Activated T-helper 17 cell treated with anti-CD3 and anti-CD28 coated beads, Interleukin-2, amount 50 U/mL, for 72 hours (primary cell): ENCODE results near the gene LRRC37B. TPM values are rescaled to one million over a fixed set of nuclear protein-coding genes. Genes with fewer than 3 reads are reported as not detected.
"Not testable (repeated sequence)": the region's sequence is repeated elsewhere in the genome, so short reads cannot be mapped to it uniquely, and the experiment has no call there.

ENCODE experiments used
- ATAC-seq: fragments of 150-1000 bp; cut with Tn5 transposase; replicated peaks from 2 replicates; pipeline ENCODE4 v1.10.0; 2021; ENCODE audit warnings: mild to moderate bottlenecking, moderate library complexity
- H3K27ac Mint-ChIP-seq: one replicate; pipeline ENCODE4 v1.8.0; 2022; ENCODE audit warnings: mixed read lengths
- H3K27me3 Mint-ChIP-seq: one replicate; pipeline ENCODE4 v1.8.0; 2022; ENCODE audit warnings: mixed read lengths
- H3K36me3 Mint-ChIP-seq: one replicate; pipeline ENCODE4 v1.8.0; 2022; ENCODE audit warnings: low read depth, mild to moderate bottlenecking, mixed read lengths
- H3K4me1 Mint-ChIP-seq: one replicate; pipeline ENCODE4 v1.8.0; 2022; ENCODE audit warnings: mixed read lengths
- H3K4me3 Mint-ChIP-seq: one replicate; pipeline ENCODE4 v1.8.0; 2022; ENCODE audit warnings: mild to moderate bottlenecking, mixed read lengths
- H3K9me3 Mint-ChIP-seq: one replicate; pipeline ENCODE4 v1.8.0; 2022; ENCODE audit warnings: mixed read lengths
- total RNA-seq, 2 donors: library from RNA; stranded (reverse); gene quantifications; one replicate each; pipeline ENCODE4 v1.2.3, GENCODE V29; 2022

The LRRC37B gene
- total RNA-seq: 10 to 100 TPM; 29.2 to 35.5 TPM

DNA sequence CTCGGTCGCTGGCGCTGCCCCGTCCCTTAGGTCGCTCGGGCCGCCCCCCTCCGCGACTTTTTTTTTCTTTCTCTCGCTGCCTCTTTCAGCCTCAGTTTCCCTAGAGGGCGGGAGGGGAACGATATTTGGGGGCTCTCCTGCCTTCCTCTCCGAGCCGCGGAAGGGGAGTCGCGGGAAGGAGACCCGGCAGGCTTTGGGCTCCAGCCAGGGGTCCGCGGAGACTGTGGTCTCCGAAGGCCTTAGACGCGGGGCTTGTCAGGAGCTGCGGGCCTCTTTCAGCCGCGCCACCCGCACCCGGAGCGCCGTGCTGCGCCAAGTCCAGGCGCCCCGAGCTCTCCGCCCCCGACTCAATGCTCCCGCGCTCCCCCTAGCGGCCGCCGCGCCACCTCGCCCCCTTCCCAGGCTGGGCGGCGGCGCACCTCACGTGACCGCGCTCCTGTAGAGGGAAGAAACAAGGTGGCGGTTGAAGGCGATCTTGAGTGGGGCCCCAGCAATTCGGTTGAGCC, at the start of gene LRRC37B:
Gene LRRC37B (plus strand): TSS at position 427 of the 506 bp plus-strand sequence. CDS start 14,010 bp downstream, outside the sequence.
- peak; percentile 94 for ATAC-seq
- Mint-ChIP-seq H3K4me1 (peaks cover 14% of the 10 kb centered on the region), H3K27me3 (no peaks in the 10 kb centered on the region), H3K27ac (peak within 1 kb of the TSS; percentile 87), H3K36me3 (peaks cover 20% of the 10 kb centered on the region), H3K9me3 (no peaks in the 10 kb centered on the region), H3K4me3 (peak within 1 kb of the TSS; percentile 93)

DNA sequence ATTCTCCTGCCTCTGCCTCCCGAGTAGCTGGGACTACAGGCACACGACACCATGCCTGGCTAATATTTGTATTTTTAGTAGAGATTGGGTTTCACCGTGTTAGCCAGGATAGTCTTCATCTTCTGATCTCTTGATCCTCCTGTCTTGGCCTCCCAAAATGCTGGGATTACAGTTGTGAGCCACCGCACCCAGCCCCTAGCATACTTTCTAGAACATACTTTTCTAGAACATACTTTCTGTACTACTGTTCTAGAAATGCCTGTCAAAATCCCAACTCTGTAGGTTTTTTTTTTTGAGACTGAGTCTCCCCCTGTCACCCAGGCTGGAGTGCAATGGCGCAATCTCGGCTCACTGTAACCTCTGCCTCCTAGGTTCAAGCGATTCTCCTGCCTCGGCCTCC, 43.1 kb upstream of the LRRC37B start:
- not testable (repeated sequence) for H3K9me3 Mint-ChIP-seq, H3K4me1 Mint-ChIP-seq, ATAC-seq, H3K27me3 Mint-ChIP-seq, H3K4me3 Mint-ChIP-seq
- peaks cover 96% of the 10 kb centered on the region for H3K36me3 Mint-ChIP-seq
- H3K27ac Mint-ChIP-seq: peak overlapping the region; percentile 56

DNA sequence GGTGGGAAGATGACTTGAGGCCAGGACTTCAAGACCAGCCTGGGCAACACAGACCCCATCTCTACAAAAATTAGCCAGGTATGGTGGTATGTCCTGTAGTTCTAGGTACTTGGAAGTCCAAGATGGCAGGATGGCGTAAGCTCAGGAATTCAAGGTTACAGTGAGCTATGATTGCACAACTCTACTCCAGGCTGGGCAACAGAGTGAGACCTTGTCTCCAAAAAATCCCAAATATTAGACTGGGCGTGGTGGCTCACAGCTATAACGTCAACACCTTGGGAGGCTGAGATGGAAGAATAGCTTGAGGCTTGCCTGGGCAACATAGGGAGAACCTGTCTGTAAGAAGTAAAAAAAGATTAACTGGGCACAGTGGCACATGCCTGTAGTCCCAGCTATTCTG, 39.5 kb upstream of the LRRC37B start:
- Mint-ChIP-seq H3K4me3 (no peak overlapping the region), H3K4me1 (no peaks in the 10 kb centered on the region), H3K9me3 (no peaks in the 10 kb centered on the region), H3K36me3 (peaks cover 94% of the 10 kb centered on the region), H3K27me3 (no peaks in the 10 kb centered on the region), H3K27ac (no peak overlapping the region)
- ATAC-seq: no peak

DNA sequence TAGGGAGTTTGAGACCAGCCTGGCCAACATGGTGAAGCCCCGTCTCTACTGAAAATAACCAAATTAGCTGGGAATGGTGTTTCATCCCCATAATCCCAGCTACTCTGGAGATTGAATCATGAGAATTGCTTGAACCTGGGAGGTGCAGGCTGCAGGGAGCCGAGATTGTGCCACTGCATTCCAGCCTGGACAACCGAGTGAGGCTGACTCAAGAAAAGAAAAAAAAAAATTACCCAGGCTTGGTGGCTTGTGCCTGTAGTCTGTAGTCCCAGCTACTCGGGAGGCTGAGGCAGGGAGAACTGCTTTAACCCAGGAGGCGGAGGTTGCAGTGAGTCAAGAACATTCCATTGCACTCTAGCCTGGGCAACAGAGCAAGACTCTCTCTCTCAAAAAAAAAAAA, 36.8 kb upstream of the LRRC37B start:
- not testable (repeated sequence) for H3K27me3 Mint-ChIP-seq, ATAC-seq, H3K4me3 Mint-ChIP-seq, H3K27ac Mint-ChIP-seq, H3K4me1 Mint-ChIP-seq, H3K9me3 Mint-ChIP-seq
- peaks cover 89% of the 10 kb centered on the region for H3K36me3 Mint-ChIP-seq

DNA sequence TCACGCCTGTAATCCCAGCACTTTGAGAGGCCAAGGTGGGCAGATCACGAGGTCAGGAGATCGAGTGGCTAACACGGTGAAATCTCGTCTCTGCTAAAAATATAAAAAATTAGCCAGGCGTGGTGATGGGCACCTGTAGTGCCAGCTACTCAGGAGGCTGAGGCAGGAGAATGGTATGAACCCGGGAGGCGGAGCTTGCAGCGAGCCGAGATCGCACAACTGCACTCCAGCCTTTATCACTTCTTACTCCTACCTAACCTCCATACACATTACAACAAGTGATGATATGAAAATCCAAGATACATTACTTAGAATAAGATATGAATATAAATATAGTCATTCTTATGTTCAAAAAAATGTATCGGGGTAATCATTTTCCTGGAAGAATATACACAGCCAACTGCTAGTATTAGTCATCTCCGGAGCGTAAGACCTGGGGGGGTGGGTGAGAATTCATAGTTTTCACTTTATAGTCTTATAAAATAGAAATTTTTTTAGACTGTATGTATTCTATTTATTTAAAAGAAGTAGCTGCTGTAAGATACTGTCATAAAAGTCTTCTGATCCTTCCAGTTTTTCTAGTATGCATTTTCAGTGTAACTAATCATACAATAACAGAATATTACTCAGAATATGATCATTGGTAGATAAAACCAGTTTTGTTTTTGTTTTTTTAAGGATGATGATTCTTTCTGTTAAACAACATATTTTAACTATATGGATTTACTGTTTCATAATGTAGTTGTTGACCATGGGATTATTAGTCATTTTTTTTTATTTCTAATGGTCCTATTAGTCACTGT, 32.7 kb upstream of the LRRC37B start:
- not testable (repeated sequence) for H3K9me3 Mint-ChIP-seq, H3K27me3 Mint-ChIP-seq, H3K27ac Mint-ChIP-seq, H3K4me3 Mint-ChIP-seq, H3K4me1 Mint-ChIP-seq
- peaks cover 80% of the 10 kb centered on the region for H3K36me3 Mint-ChIP-seq
- ATAC-seq: peak; percentile 48

DNA sequence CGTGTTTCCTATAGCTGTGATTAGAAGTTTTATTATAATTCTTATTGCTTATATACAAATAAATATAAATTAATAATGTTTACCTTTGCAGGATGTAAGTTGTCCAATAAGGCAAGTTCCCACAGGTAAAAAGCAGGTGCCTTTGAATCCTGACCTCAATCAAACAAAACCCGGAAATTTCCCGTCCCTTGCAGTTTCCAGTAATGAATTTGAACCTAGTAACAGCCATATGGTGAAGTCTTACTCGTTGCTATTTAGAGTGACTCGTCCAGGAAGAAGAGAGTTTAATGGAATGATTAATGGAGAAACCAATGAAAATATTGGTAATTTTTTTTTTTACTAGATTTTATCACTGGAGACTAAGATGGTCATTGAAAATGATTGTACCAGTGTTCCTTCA, 31.8 kb upstream of the LRRC37B start:
- ATAC-seq, H3K27ac Mint-ChIP-seq, H3K27me3 Mint-ChIP-seq, H3K4me3 Mint-ChIP-seq, H3K9me3 Mint-ChIP-seq, H3K4me1 Mint-ChIP-seq: not testable (repeated sequence)
- H3K36me3 Mint-ChIP-seq: peaks cover 82% of the 10 kb centered on the region

DNA sequence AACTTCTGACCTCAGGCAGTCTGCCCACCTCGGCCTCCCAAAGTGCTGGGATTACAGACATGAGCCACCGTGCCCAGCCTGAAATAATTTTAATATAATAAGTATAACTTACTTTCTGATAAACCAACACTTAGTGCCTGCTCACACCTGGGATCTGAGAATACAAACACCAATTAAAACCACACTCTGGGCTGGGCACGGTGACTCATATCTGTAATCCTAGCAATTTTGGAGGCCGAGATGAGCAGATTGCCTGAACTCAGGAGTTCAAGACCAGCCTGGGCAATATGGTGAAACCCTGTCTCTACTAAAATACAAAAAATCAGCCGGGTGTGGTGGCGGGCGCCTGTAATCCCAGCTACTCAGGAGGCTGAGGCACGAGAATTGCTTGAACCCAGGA, 15.4 kb upstream of the LRRC37B start:
- not testable (repeated sequence) for H3K4me1 Mint-ChIP-seq, H3K27ac Mint-ChIP-seq, H3K4me3 Mint-ChIP-seq, H3K27me3 Mint-ChIP-seq, H3K9me3 Mint-ChIP-seq
- peak; percentile 44 for ATAC-seq
- H3K36me3 Mint-ChIP-seq: peaks cover 98% of the 10 kb centered on the region

DNA sequence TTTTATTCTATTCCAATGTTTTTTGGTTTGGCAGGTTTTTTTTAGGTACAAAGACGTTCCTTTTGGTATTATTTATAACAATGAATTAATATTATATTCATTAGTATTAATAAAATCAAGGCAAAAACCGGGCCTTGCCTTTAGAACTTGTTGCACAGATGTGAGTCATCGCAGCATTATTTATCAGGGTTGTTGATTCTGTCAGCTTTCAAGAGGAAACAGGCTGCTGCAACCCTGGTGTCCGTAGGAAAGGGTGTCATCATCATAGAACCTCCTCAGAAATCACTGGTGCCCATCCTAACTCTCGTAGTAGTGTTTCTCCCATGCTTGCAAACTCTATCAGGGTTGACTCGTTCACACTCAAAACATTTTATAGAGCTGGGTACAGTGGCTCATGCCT, 10.2 kb upstream of the LRRC37B start:
- H3K4me1 Mint-ChIP-seq: no peaks in the 10 kb centered on the region
- H3K27me3 Mint-ChIP-seq: no peaks in the 10 kb centered on the region
- no peak overlapping the region for H3K27ac Mint-ChIP-seq
- no peak overlapping the region for H3K4me3 Mint-ChIP-seq
- ATAC-seq: no peak
- H3K36me3 Mint-ChIP-seq: peaks cover 89% of the 10 kb centered on the region
- no peaks in the 10 kb centered on the region for H3K9me3 Mint-ChIP-seq

DNA sequence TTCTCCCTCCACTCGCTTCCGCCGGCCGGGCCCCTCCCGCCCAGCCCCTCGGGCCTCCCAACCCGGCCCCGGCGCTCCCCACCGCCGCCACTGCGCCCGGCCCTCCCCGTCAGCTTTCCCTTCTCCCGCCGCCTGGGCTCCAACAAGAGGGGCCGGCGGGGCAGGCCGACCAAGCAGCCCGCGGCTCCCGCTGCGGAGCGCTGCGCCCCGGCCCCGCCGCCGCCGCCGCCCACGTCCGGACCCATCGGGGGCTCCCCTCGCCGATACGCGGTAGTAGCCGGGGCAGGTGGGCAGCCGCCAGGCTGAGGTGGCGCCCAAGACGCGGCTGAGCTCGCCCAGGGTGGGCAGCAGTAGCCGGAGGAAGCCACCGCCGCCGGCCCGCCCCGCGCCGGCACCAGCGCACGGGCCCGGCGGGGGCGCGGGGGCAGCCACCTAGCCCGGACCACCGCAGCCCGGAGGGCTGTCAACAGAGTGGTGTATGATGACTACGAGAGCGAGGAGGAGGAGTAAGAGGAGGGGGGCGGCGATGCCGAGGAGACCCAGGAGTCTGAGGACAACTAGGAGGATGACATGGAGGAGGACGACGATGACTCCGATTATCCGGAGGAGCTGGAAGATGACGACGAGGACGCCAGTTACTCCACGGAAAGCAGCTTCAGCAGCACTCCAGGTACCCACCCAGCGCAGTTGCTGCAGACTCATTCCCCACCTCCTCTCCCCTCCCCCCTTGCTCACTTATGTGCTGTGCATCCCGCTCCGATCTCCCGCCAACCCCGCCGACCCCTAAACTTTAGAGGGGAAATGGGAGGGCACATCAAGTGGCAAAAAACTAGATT, 498 bp downstream of the LRRC37B start:
- H3K27me3 Mint-ChIP-seq: no peaks in the 10 kb centered on the region
- peak overlapping the region; percentile 87 for H3K27ac Mint-ChIP-seq
- peak overlapping the region; percentile 93 for H3K4me3 Mint-ChIP-seq
- peak; percentile 59 for ATAC-seq
- peaks cover 20% of the 10 kb centered on the region for H3K36me3 Mint-ChIP-seq
- H3K9me3 Mint-ChIP-seq: no peaks in the 10 kb centered on the region
- peaks cover 16% of the 10 kb centered on the region for H3K4me1 Mint-ChIP-seq

DNA sequence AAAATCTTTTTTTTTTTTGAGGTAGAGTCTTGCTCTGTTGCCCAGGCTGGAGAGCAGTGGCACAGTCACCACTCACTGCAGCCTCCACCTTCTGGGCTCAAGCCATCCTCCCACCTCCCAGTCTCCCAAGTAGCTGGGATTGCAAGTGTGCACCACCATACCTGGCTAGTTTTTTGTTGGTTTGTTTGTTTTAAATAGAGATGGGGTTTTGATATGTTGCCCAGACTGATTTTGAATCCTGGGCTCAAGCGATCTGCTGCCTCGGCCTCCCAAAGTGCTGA, 2.0 kb downstream of the LRRC37B start:
- Mint-ChIP-seq H3K27me3 (no peaks in the 10 kb centered on the region), H3K27ac (peak overlapping the region; percentile 87), H3K4me1 (peaks cover 24% of the 10 kb centered on the region), H3K9me3 (no peaks in the 10 kb centered on the region), H3K4me3 (peak overlapping the region; percentile 93), H3K36me3 (peaks cover 20% of the 10 kb centered on the region)
- no peak for ATAC-seq

DNA sequence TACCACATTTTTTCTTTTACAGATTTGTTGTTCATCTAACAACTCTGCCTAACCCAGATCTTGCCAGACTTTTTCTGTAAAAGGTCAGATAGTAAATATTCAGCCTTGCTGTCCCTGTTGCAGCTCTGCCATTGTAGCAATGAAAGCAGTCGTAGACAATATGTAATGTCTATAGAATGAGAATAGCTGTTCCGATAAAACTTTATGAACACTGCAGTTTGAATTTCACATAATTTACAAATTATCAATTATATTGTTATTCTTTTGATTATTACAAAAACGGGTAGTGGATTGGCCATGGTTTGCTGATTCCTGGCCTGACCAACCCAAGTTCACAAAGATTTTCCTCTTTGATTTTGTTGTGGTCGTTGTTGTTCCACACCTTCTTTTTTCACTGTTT, 2.9 kb downstream of the LRRC37B start:
- H3K4me3 Mint-ChIP-seq: peak overlapping the region; percentile 93
- peaks cover 20% of the 10 kb centered on the region for H3K36me3 Mint-ChIP-seq
- H3K4me1 Mint-ChIP-seq: peaks cover 24% of the 10 kb centered on the region
- no peak for ATAC-seq
- no peak overlapping the region for H3K27ac Mint-ChIP-seq
- H3K27me3 Mint-ChIP-seq: no peaks in the 10 kb centered on the region
- H3K9me3 Mint-ChIP-seq: no peaks in the 10 kb centered on the region

DNA sequence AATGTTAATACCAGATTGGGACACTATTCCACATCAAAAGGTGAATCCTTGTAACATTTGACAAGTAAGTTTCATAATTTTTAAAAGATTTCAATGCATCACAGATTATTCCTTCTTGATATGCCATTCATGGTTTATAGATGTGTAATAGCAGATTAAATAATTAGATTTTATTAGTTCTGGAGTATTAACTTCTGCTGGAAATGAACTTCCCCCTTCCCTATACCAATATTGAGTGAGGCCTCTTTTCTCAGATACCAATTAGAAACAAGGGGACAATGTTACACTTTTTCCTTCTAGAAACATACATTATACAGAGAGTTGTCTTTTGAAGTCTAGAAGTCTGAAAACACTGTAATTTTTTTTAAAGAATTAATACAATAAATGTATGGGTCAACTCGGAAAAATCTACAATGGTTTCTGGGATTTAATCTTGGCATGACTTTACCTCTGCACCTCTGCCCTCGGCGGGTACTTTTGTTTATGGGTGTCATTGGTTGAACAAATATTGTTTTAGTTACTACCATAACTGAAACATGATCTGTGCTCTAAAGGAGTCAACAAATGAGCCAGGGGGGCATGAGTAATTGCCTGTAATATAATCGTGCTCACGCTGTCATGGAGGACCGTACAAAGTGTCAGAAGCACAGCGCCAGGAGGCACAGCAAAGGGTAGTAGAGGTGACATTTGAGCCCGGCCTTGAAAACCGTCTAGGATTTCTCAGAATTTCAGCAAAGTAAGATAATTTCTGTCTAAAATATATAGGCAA, 8.2 kb downstream of the LRRC37B start:
- Mint-ChIP-seq H3K36me3 (peaks cover 29% of the 10 kb centered on the region), H3K4me1 (peaks cover 36% of the 10 kb centered on the region), H3K4me3 (no peak overlapping the region), H3K9me3 (no peaks in the 10 kb centered on the region), H3K27me3 (no peaks in the 10 kb centered on the region), H3K27ac (no peak overlapping the region)
- ATAC-seq: no peak

DNA sequence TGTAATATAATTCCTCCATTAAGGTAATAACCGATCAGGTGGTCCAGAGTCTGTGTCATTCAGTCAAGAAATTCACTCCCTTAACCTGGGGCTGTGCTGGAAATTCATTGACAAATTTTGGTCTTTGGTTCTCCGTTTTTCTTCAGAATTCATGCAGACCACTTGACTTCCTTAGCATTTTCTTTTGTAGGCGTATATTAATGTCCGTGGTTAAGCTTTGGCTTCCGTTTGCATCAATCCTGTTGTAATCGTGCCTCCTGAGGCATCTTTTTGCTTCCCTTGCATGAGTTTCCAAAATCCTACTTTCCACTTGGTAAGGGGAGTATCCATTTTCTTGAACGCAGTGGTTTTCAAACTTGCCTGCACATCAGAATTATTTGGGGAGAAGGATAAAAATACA, 9.0 kb downstream of the LRRC37B start:
- Mint-ChIP-seq H3K4me1 (peaks cover 30% of the 10 kb centered on the region), H3K27me3 (no peaks in the 10 kb centered on the region), H3K9me3 (no peaks in the 10 kb centered on the region), H3K4me3 (peak overlapping the region; percentile 28), H3K36me3 (peaks cover 33% of the 10 kb centered on the region), H3K27ac (peak overlapping the region; percentile 50)
- ATAC-seq: no peak

DNA sequence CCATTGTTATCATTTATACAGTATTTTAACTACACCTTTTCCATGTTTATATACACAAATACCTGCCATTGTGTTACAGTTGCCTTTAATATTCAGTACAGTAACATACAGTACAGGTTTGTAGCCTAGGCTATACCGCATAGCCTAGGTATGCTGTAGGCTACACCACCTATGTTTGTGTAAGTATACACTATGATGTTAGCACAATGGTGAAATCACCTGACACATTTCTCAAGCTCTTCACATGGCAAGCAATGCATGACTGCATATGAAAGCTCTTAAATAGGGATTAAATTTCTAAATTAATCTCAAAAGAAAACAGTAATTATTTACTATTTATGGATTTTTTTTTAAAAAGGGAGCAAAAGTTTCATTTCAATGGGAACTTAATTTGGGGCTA, 12.0 kb downstream of the LRRC37B start:
- ATAC-seq: no peak
- H3K4me3 Mint-ChIP-seq: no peak overlapping the region
- peaks cover 17% of the 10 kb centered on the region for H3K4me1 Mint-ChIP-seq
- H3K9me3 Mint-ChIP-seq: no peaks in the 10 kb centered on the region
- H3K36me3 Mint-ChIP-seq: peaks cover 57% of the 10 kb centered on the region
- H3K27me3 Mint-ChIP-seq: no peaks in the 10 kb centered on the region
- no peak overlapping the region for H3K27ac Mint-ChIP-seq
